Urinary bladder (tissue), 4 donors: Measurements from ENCODE around the gene OXSR1. TPM values are rescaled to one million over a fixed set of nuclear protein-coding genes. Genes with fewer than 3 reads are reported as not detected.

ENCODE experiments used
- DNase-seq: peaks from one replicate; pipeline ENCODE4 v3.0.0-alpha.2; 2015; ENCODE audit errors: extremely low spot score
- H3K27ac ChIP-seq: one replicate; pipeline ENCODE4 v1.5.1; 2013; ENCODE audit warnings: low read depth, mild to moderate bottlenecking, moderate library complexity
- H3K36me3 ChIP-seq: one replicate; pipeline ENCODE4 v1.6.1; 2013; ENCODE audit warnings: mild to moderate bottlenecking, moderate library complexity; ENCODE audit not compliant: insufficient read depth
- H3K4me1 ChIP-seq: one replicate; pipeline ENCODE4 v1.6.1; 2013; ENCODE audit warnings: mild to moderate bottlenecking, moderate library complexity; ENCODE audit not compliant: insufficient read depth
- H3K4me3 ChIP-seq: one replicate; pipeline ENCODE4 v1.5.1; 2013; ENCODE audit warnings: low read depth, low read length
- WGBS: extraction: QIAGEN DNeasy Blood & Tissue Kit; methylation state at CpG from one replicate; pipeline ENCODE4 v1.1.7; 2013; 5-methylcytosine and 5-hydroxymethylcytosine counted together
- polyA plus RNA-seq: library from polyadenylated mRNA; stranded (reverse); fragments of 200-250 nt; gene quantifications from one replicate; pipeline ENCODE4 v1.2.3, GENCODE V29; 2013
- total RNA-seq: library from RNA; depleted of rRNA; stranded (reverse); fragments of >200 nt; gene quantifications from one replicate; pipeline ENCODE4 v1.2.3, GENCODE V29; 2014
- donor health status: healthy with polysubstance abuse.
- donor health status: healthy.

OXSR1 gene
- total and polyA plus RNA-seq, 2 donors, result 24.4 to 52.2 TPM

- Histone ChIP-seq H3K4me1 (no peaks in the 10 kb centered on the region), H3K27ac (no peak overlapping the region), H3K4me3 (no peak overlapping the region), H3K36me3 (peaks cover 16% of the 10 kb centered on the region)
- WGBS, result 86% methylated on average over 9 of the region's 9 CpGs
- no peak for DNase-seq
Measured at GRCh38 chr3:38122712-38123290, 42.5 kb upstream of the OXSR1 start.

GRCh38 chr3:38124324-38125122 lies 40.8 kb upstream of the OXSR1 start:
- WGBS, result 80% methylated on average over 7 of the region's 7 CpGs
- peaks cover 16% of the 10 kb centered on the region for H3K36me3 ChIP-seq
- H3K4me1 ChIP-seq, result no peaks in the 10 kb centered on the region
- no peak overlapping the region for H3K27ac ChIP-seq
- H3K4me3 ChIP-seq, result no peak overlapping the region
- no peak for DNase-seq

- Histone ChIP-seq H3K27ac (no peak overlapping the region), H3K4me3 (no peak overlapping the region), H3K4me1 (no peaks in the 10 kb centered on the region), H3K36me3 (peaks cover 16% of the 10 kb centered on the region)
- WGBS, result 98% methylated on average over 11 of the region's 11 CpGs
- no peak for DNase-seq
Measured at GRCh38 chr3:38125305-38126120, 39.8 kb upstream of the OXSR1 start.

- Histone ChIP-seq H3K36me3 (peaks cover 19% of the 10 kb centered on the region), H3K4me3 (no peak overlapping the region), H3K27ac (no peak overlapping the region), H3K4me1 (no peaks in the 10 kb centered on the region)
- DNase-seq, result no peak
- WGBS, result 94% methylated on average over 6 of the region's 6 CpGs
Measured at GRCh38 chr3:38126121-38126892, 39.0 kb upstream of the OXSR1 start.

GRCh38 chr3:38127611-38128302 lies 37.6 kb upstream of the OXSR1 start:
- H3K36me3 ChIP-seq, result peaks cover 14% of the 10 kb centered on the region
- no peak overlapping the region for H3K4me3 ChIP-seq
- WGBS, result 96% methylated on average over 4 of the region's 4 CpGs
- no peak overlapping the region for H3K27ac ChIP-seq
- H3K4me1 ChIP-seq, result no peaks in the 10 kb centered on the region
- DNase-seq, result no peak

- WGBS, result 89% methylated on average over 1 of the region's 1 CpG
- peaks cover 12% of the 10 kb centered on the region for H3K36me3 ChIP-seq
- H3K4me1 ChIP-seq, result no peaks in the 10 kb centered on the region
- no peak for DNase-seq
- no peak overlapping the region for H3K4me3 ChIP-seq
- H3K27ac ChIP-seq, result no peak overlapping the region
Measured at GRCh38 chr3:38128303-38128655, 37.1 kb upstream of the OXSR1 start.

GRCh38 chr3:38129058-38129457 lies 36.3 kb upstream of the OXSR1 start:
- no peaks in the 10 kb centered on the region for H3K4me1 ChIP-seq
- no peak for DNase-seq
- no peak overlapping the region for H3K4me3 ChIP-seq
- 97% methylated on average over 5 of the region's 5 CpGs for WGBS
- H3K36me3 ChIP-seq, result peaks cover 12% of the 10 kb centered on the region
- no peak overlapping the region for H3K27ac ChIP-seq

GRCh38 chr3:38130631-38131065 lies 34.7 kb upstream of the OXSR1 start:
- Histone ChIP-seq H3K36me3 (peaks cover 7% of the 10 kb centered on the region), H3K4me3 (no peak overlapping the region), H3K4me1 (no peaks in the 10 kb centered on the region), H3K27ac (no peak overlapping the region)
- no peak for DNase-seq
- 80% methylated on average over 3 of the region's 3 CpGs for WGBS

GRCh38 chr3:38131621-38132369 lies 33.5 kb upstream of the OXSR1 start:
- no peak for DNase-seq
- WGBS, result 61% methylated on average over 6 of the region's 6 CpGs
- H3K4me3 ChIP-seq, result no peak overlapping the region
- H3K27ac ChIP-seq, result no peak overlapping the region
- H3K36me3 ChIP-seq, result peaks cover 7% of the 10 kb centered on the region
- no peaks in the 10 kb centered on the region for H3K4me1 ChIP-seq

GRCh38 chr3:38133209-38133556 lies 32.2 kb upstream of the OXSR1 start:
- Histone ChIP-seq H3K27ac (no peak overlapping the region), H3K36me3 (peaks cover 2% of the 10 kb centered on the region), H3K4me1 (no peaks in the 10 kb centered on the region), H3K4me3 (no peak overlapping the region)
- no peak for DNase-seq
- 92% methylated on average over 3 of the region's 3 CpGs for WGBS

- no peak overlapping the region for H3K27ac ChIP-seq
- H3K36me3 ChIP-seq, result peaks cover 2% of the 10 kb centered on the region
- H3K4me3 ChIP-seq, result no peak overlapping the region
- no peak for DNase-seq
- 89% methylated on average over 10 of the region's 10 CpGs for WGBS
- H3K4me1 ChIP-seq, result no peaks in the 10 kb centered on the region
Measured at GRCh38 chr3:38133557-38134405, 31.6 kb upstream of the OXSR1 start.
